Liver (tissue), 9 donors: ENCODE measurements around the gene BEGAIN. TPM values are rescaled to one million over a fixed set of nuclear protein-coding genes. Genes with fewer than 3 reads are reported as not detected.

ENCODE experiments used
- DNase-seq: peaks from one replicate; pipeline ENCODE4 v3.0.0-alpha.2; 2017; ENCODE audit warnings: low spot score
- H3K27ac ChIP-seq, 2 donors: one replicate each; pipeline ENCODE4 v1.7.0; 2013; ENCODE audit warnings: inconsistent platforms in 2 of 2, low read length in 2 of 2, control low read depth in 1 of 2, low read depth in 1 of 2, mild to moderate bottlenecking in 1 of 2
- H3K27me3 ChIP-seq, 4 donors: one replicate each; pipeline versions ENCODE4 v1.6.1 to v1.7.0; 2013; ENCODE audit warnings: low read length in 3 of 4, inconsistent platforms in 1 of 4, mild to moderate bottlenecking in 1 of 4, moderate library complexity in 1 of 4; ENCODE audit not compliant: control insufficient read depth in 4 of 4, insufficient read depth in 4 of 4
- H3K36me3 ChIP-seq, 4 donors: one replicate each; pipeline versions ENCODE4 v1.6.1 to v1.7.0; 2013; ENCODE audit warnings: low read length in 3 of 4, mild to moderate bottlenecking in 3 of 4, low read depth in 1 of 4, moderate library complexity in 1 of 4; ENCODE audit not compliant: control insufficient read depth in 4 of 4, insufficient read depth in 3 of 4
- H3K4me1 ChIP-seq, 4 donors: one replicate each; pipeline versions ENCODE4 v1.6.1 to v1.7.0; 2013; ENCODE audit warnings: low read length in 3 of 4, mild to moderate bottlenecking in 3 of 4, moderate library complexity in 1 of 4; ENCODE audit not compliant: control insufficient read depth in 4 of 4, insufficient read depth in 4 of 4
- H3K4me3 ChIP-seq, 3 donors: one replicate each; pipeline versions ENCODE4 v1.6.1 to v1.7.0; 2013; ENCODE audit warnings: low read length in 3 of 3, control low read depth in 1 of 3, low read depth in 1 of 3, mild to moderate bottlenecking in 1 of 3
- H3K9ac ChIP-seq, 2 donors: one replicate each; pipeline ENCODE4 v1.7.0; 2013; ENCODE audit warnings: low read length in 2 of 2, mild to moderate bottlenecking in 2 of 2, moderate library complexity in 2 of 2, control low read depth in 1 of 2, low read depth in 1 of 2
- H3K9me3 ChIP-seq, 4 donors: one replicate each; pipeline versions ENCODE4 v1.6.1 to v1.7.0; 2013; ENCODE audit warnings: low read length in 3 of 4; ENCODE audit not compliant: control insufficient read depth in 4 of 4
- ATF3 ChIP-seq: IDR thresholded peaks from 2 replicates; pipeline ENCODE4 v1.6.1; 2016; ENCODE audit warnings: antibody characterized with exemption
- CTCF ChIP-seq: fragments of 150-350 bp; IDR thresholded peaks from 2 replicates; pipeline ENCODE4 v1.5.1; 2017; ENCODE audit warnings: improper control_type of control experiment, low read depth, low read length; ENCODE audit not compliant: missing input control
- EGR1 ChIP-seq, 2 donors: IDR thresholded peaks; 2 replicates each; pipeline ENCODE4 v1.6.1; 2016 to 2018; ENCODE audit warnings: antibody characterized with exemption in 2 of 2, low read depth in 2 of 2
- FOXA1 ChIP-seq: IDR thresholded peaks from 2 replicates; pipeline ENCODE4 v1.6.1; 2016; ENCODE audit warnings: antibody characterized with exemption
- FOXA2 ChIP-seq: IDR thresholded peaks from 2 replicates; pipeline ENCODE4 v1.6.1; 2016; ENCODE audit warnings: antibody characterized with exemption
- GABPA ChIP-seq, 2 donors: IDR thresholded peaks in 1 of 2; conservative IDR thresholded peaks in 1 of 2; 2 replicates each; pipeline ENCODE4 v1.6.1; 2016; ENCODE audit warnings: antibody characterized with exemption in 2 of 2, mild to moderate bottlenecking in 1 of 2, moderate library complexity in 1 of 2
- HNF4G ChIP-seq: IDR thresholded peaks from 2 replicates; pipeline ENCODE4 v1.6.1; 2016; ENCODE audit warnings: antibody characterized with exemption
- JUND ChIP-seq, 2 donors: IDR thresholded peaks; 2 replicates each; pipeline ENCODE4 v1.6.1; 2016; ENCODE audit warnings: antibody characterized with exemption in 2 of 2
- MAX ChIP-seq: IDR thresholded peaks from 2 replicates; pipeline ENCODE4 v1.6.1; 2016; ENCODE audit warnings: antibody characterized with exemption
- NR2F2 ChIP-seq: IDR thresholded peaks from 2 replicates; pipeline ENCODE4 v1.6.1; 2016; ENCODE audit warnings: antibody characterized with exemption
- RAD21 ChIP-seq, 2 donors: IDR thresholded peaks; 2 replicates each; pipeline ENCODE4 v1.6.1; 2016; ENCODE audit warnings: antibody characterized with exemption in 2 of 2, mild to moderate bottlenecking in 2 of 2
- REST ChIP-seq: IDR thresholded peaks from 2 replicates; pipeline ENCODE4 v1.6.1; 2016; ENCODE audit warnings: antibody characterized with exemption, mild to moderate bottlenecking
- RXRA ChIP-seq, 2 donors: IDR thresholded peaks; 2 replicates each; pipeline ENCODE4 v1.6.1; 2017 to 2018; ENCODE audit warnings: antibody characterized with exemption in 2 of 2, mild to moderate bottlenecking in 1 of 2
- SP1 ChIP-seq: IDR thresholded peaks from 2 replicates; pipeline ENCODE4 v1.6.1; 2018; ENCODE audit warnings: antibody characterized with exemption, mild to moderate bottlenecking
- TAF1 ChIP-seq: conservative IDR thresholded peaks from 2 replicates; pipeline ENCODE4 v1.6.1; 2016; ENCODE audit warnings: antibody characterized with exemption, mild to moderate bottlenecking
- YY1 ChIP-seq: IDR thresholded peaks from 2 replicates; pipeline ENCODE4 v1.6.1; 2016; ENCODE audit warnings: antibody characterized with exemption, mild to moderate bottlenecking
- ZBTB33 ChIP-seq: IDR thresholded peaks from 2 replicates; pipeline ENCODE4 v1.6.1; 2016; ENCODE audit warnings: antibody characterized with exemption
- WGBS: extraction: QIAGEN DNeasy Blood & Tissue Kit; methylation state at CpG from one replicate; pipeline ENCODE4 v1.1.7; 2013; 5-methylcytosine and 5-hydroxymethylcytosine counted together
- polyA plus RNA-seq, 2 donors: library from polyadenylated mRNA; stranded (reverse) in 1 of 2; unstranded in 1 of 2; fragments of 200-250 nt in 1 of 2; fragments of >200 nt in 1 of 2; fragmentation: Nextera tagmentation in 1 of 2; extraction: Ambion mirVana in 1 of 2; gene quantifications; one replicate each; pipeline versions ENCODE4 v1.2.1 to v1.2.3, GENCODE V29; 2013 to 2015
- total RNA-seq, 2 donors: library from RNA; depleted of rRNA; stranded (reverse); fragments of >200 nt; gene quantifications; one replicate each; pipeline ENCODE4 v1.2.3, GENCODE V29; 2014
- donor health status: healthy.
- donor health status: healthy.
- donor health status: healthy.
- donor health status: healthy.
- donor health status: healthy.

Gene BEGAIN
- total and polyA plus RNA-seq, 4 donors, result 0.11 to 1.9 (median 0.29) TPM

GRCh38 chr14:100604121-100604501, 16.9 kb upstream of the BEGAIN start:
- Histone ChIP-seq H3K4me1 (no peaks in the 10 kb centered on the region), H3K27ac (no peak overlapping the region), H3K36me3 (no peaks in the 10 kb centered on the region), H3K9ac (no peak overlapping the region), H3K27me3 (no peaks in the 10 kb centered on the region), H3K9me3 (no peaks in the 10 kb centered on the region), H3K4me3 (no peak overlapping the region)
- no peak for TF ChIP-seq EGR1 (IDR thresholded peaks at IDR 0.05; ENCODE audit: low read depth in 2 of 2)
- TF ChIP-seq RAD21 (IDR thresholded peaks at IDR 0.05), result no peak
- TF ChIP-seq RXRA (IDR thresholded peaks at IDR 0.05), result no peak
- no peak for TF ChIP-seq FOXA1
- TF ChIP-seq JUND (IDR thresholded peaks at IDR 0.05), result no peak
- TF ChIP-seq ATF3, result no peak
- TF ChIP-seq HNF4G, result no peak
- TF ChIP-seq MAX, result no peak
- no peak for TF ChIP-seq TAF1
- no peak for TF ChIP-seq YY1
- no peak for TF ChIP-seq CTCF
- no peak for TF ChIP-seq SP1
- no peak for TF ChIP-seq ZBTB33
- no peak for TF ChIP-seq FOXA2
- TF ChIP-seq NR2F2, result no peak
- DNase-seq, result no peak
- 84% methylated on average over 13 of the region's 13 CpGs for WGBS

GRCh38 chr14:100603341-100604120, 16.3 kb upstream of the BEGAIN start:
- H3K9me3 ChIP-seq, result no peaks in the 10 kb centered on the region
- DNase-seq, result no peak
- TF ChIP-seq REST (no peak), ZBTB33 (no peak), RXRA (IDR thresholded peaks at IDR 0.05) (no peak), FOXA2 (no peak), NR2F2 (no peak), GABPA (IDR thresholded peaks at IDR 0.05 in 1 of 2, conservative IDR thresholded peaks at IDR 0.05 in 1 of 2) (no peak)
- H3K27me3 ChIP-seq, result no peaks in the 10 kb centered on the region
- no peaks in the 10 kb centered on the region for H3K4me1 ChIP-seq
- no peak overlapping the region for H3K4me3 ChIP-seq
- H3K27ac ChIP-seq, result no peak overlapping the region
- H3K36me3 ChIP-seq, result no peaks in the 10 kb centered on the region
- H3K9ac ChIP-seq, result no peak overlapping the region
- WGBS, result 79% methylated on average over 18 of the region's 18 CpGs
